Kidney (tissue), 14 donors: ENCODE data around the gene CAP1. TPM values are rescaled to one million over a fixed set of nuclear protein-coding genes. Genes with fewer than 3 reads are reported as not detected.

Source experiments
- DNase-seq, 5 donors: peaks; one replicate each; pipeline ENCODE4 v3.0.0-alpha.2; 2013 to 2020
- FAIRE-seq: peaks from 2 replicates; lab custom pipeline; 2012; peaks lifted over from hg19 to GRCh38; lab: Jason Lieb, UNC
- H3K27ac ChIP-seq, 2 donors: one replicate each; pipeline ENCODE4 v1.7.0; 2013; ENCODE audit warnings: low read depth in 2 of 2, low read length in 2 of 2, inconsistent platforms in 1 of 2
- H3K27me3 ChIP-seq: one replicate; pipeline ENCODE4 v1.7.1; 2013; ENCODE audit warnings: low read length, inconsistent platforms; ENCODE audit not compliant: control insufficient read depth, insufficient read depth
- H3K36me3 ChIP-seq, 3 donors: one replicate each; pipeline versions ENCODE4 v1.7.0 to v1.7.1; 2013; ENCODE audit warnings: low read length in 3 of 3, control low read depth in 1 of 3, inconsistent platforms in 1 of 3; ENCODE audit not compliant: insufficient read depth in 3 of 3, control insufficient read depth in 2 of 3
- H3K4me1 ChIP-seq, 3 donors: one replicate each; pipeline versions ENCODE4 v1.7.0 to v1.7.1; 2013; ENCODE audit warnings: low read length in 3 of 3, inconsistent platforms in 1 of 3, low read depth in 1 of 3; ENCODE audit not compliant: control insufficient read depth in 2 of 3, insufficient read depth in 2 of 3
- H3K4me3 ChIP-seq, 3 donors: one replicate each; pipeline versions ENCODE4 v1.7.0 to v1.8.1; 2013; ENCODE audit warnings: low read length in 3 of 3, control low read depth in 1 of 3, inconsistent platforms in 1 of 3
- H3K9ac ChIP-seq, 3 donors: one replicate each; pipeline versions ENCODE4 v1.7.0 to v1.7.1; 2013; ENCODE audit warnings: low read length in 3 of 3, control low read depth in 1 of 3, inconsistent platforms in 1 of 3
- H3K9me3 ChIP-seq, 3 donors: one replicate each; pipeline versions ENCODE4 v1.7.0 to v1.7.1; 2013; ENCODE audit warnings: low read length in 3 of 3, control low read depth in 1 of 3, inconsistent platforms in 1 of 3; ENCODE audit not compliant: control insufficient read depth in 2 of 3, insufficient read depth in 1 of 3
- CTCF ChIP-seq: IDR thresholded peaks from 3 replicates; pipeline ENCODE4 v1.5.1; 2012; ENCODE audit warnings: mild to moderate bottlenecking, moderate library complexity, borderline replicate concordance; ENCODE audit not compliant: insufficient read depth; ENCODE audit errors: extremely low read depth
- intact Hi-C: fragments of 100-400 bp; cut with DNase I; formaldehyde crosslinking; loops from one replicate; pipeline ENCODE4 v1.11.1; 2022
- polyA plus RNA-seq: library from polyadenylated mRNA; stranded (reverse); fragments of 350-450 nt; fragmentation: Illumina TruSeq; extraction: RNeasy Lipid Tissue Mini Kit (QIAGEN cat#74804); gene quantifications from one replicate; pipeline ENCODE4 v1.2.3, GENCODE V29; 2014; ENCODE audit warnings: low read depth, low replicate concordance; ENCODE audit not compliant: insufficient read depth
- total RNA-seq: library from RNA; stranded (reverse); fragmentation: NEBNext Ultra II Directional; extraction: Animal tissue kit (Norgen Biotek cat#: 25700); gene quantifications from one replicate; pipeline ENCODE4 v1.2.1, GENCODE V29; 2021
- donor health status: control.
- donor health status: control.
- donor health status: control.
- donor health status: control.
- donor health status: control.
- donor health status: DM: yes; HTN: yes; CAD: no.
- donor health status: Normal renal cell carcinoma (clear cell type).

The CAP1 gene
- total and polyA plus RNA-seq, 2 donors from 2014 or later = 128 to 328 TPM

GRCh38 chr1:40120128-40120527 lies 79.6 kb downstream of the CAP1 start:
- no peak for FAIRE-seq
- no peaks in the 10 kb centered on the region for H3K36me3 ChIP-seq

More at GRCh38 chr1:40120128-40120527, 79.6 kb downstream of the CAP1 start:
- H3K4me3 ChIP-seq = no peak overlapping the region
- intact Hi-C loops = no loop called here
- no peak for TF ChIP-seq CTCF
- no peak for DNase-seq
- no peaks in the 10 kb centered on the region for H3K4me1 ChIP-seq
- H3K27ac ChIP-seq = no peak overlapping the region
- H3K9me3 ChIP-seq = no peaks in the 10 kb centered on the region
- H3K9ac ChIP-seq = no peak overlapping the region
- no peaks in the 10 kb centered on the region for H3K27me3 ChIP-seq

Other genes with a start within 250 kb of the CAP1 start
- 24.0 TPM for gene TRIT1, start 157.2 kb upstream of the CAP1 start, total RNA-seq
- 14.5 TPM for gene TRIT1, start 157.2 kb upstream of the CAP1 start, polyA plus RNA-seq
- gene MYCL, start 138.8 kb upstream of the CAP1 start, total RNA-seq = 4.2 TPM
- 1.7 TPM for gene MYCL, start 138.8 kb upstream of the CAP1 start, polyA plus RNA-seq
- 10.5 TPM for gene MFSD2A, start 85.6 kb upstream of the CAP1 start, total RNA-seq
- gene MFSD2A, start 85.6 kb upstream of the CAP1 start, polyA plus RNA-seq = 10.0 TPM
- 95.5 TPM for gene PPT1, start 56.5 kb downstream of the CAP1 start, total RNA-seq
- 110 TPM for gene PPT1, start 56.5 kb downstream of the CAP1 start, polyA plus RNA-seq
- gene RLF, start 120.7 kb downstream of the CAP1 start, total RNA-seq = 15.8 TPM
- gene RLF, start 120.7 kb downstream of the CAP1 start, polyA plus RNA-seq = 3.5 TPM
- not detected for gene TMCO2, start 207.2 kb downstream of the CAP1 start, total RNA-seq
- not detected for gene TMCO2, start 207.2 kb downstream of the CAP1 start, polyA plus RNA-seq
- gene ZMPSTE24, start 217.5 kb downstream of the CAP1 start, total RNA-seq = 42.6 TPM
- gene ZMPSTE24, start 217.5 kb downstream of the CAP1 start, polyA plus RNA-seq = 31.2 TPM